ENCODE measurements around the gene PACRGL.

Gene PACRGL

DNA sequence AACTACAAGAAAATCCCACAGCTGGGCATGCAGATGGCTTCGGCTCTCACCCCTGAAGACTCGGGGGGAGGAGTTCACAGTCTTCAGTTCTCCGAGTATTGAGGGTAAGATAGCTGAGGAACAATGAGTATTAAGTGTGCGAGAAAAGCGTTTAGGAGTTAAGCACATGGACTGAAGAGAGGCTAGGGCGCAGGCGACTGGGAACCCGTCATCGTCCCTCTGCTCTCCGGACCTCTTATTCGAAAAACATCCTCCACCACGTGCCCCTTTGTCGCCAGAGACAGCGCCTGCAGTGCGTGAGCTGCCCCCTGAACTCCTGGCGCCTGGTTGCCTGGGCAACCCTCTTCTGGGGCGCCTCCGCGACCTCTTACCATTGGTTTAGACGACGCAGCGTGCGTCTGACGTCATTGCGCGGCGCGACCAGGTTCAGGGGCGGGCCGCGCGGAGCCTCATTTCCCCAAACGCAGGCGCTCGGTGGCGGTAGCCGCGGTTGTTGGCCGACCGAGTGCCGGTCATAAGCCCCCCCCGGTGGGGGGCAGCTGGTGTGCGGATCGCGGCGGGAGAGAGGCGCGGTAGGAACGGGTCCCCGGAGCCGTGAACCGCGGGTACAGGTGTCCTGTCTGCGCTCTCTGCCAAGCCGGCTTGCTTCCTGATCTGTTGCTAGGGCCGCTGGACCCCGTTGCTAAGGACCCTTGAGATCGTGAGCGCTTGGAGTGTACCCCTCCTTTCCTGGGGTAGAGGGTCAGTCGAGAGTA is at the start of gene PACRGL:
Gene PACRGL, plus strand, starts transcription at position 452 of the 755 bp plus-strand sequence. CDS start 4,024 bp downstream, outside the sequence.
- DNase-seq, result peak; percentile 86 to 91

DNA sequence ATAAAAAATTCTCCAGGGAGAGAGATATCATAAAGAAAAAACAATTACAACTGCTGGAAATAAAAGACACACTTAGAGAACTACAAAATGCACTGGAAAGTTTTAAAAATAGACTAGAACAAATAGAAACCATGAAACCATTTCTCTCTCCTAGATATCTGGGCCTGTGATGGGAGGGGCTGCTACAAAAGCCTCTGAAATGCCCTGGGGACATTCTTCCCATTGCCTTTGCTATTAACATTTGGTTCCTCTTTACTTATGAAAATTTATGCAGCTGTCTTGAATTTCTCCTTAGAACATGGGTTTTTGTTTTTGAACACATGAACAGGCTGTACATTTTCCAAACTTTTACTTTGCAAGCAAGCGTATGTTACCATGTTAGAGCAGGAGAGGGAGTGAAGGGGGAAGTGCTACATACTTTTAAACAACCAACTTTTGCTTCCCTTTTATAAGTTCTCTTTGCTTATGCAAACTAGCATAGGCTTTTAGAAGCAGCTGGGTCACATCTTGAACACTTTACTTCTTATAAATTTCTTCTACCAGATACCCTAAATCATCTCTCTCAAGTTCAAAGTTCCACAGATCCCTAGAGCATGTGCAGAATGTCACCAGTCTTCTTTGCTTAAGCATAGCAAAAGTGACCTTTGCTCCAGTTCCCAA is 47.9 kb upstream of the PACRGL start:
- no peak for DNase-seq

DNA sequence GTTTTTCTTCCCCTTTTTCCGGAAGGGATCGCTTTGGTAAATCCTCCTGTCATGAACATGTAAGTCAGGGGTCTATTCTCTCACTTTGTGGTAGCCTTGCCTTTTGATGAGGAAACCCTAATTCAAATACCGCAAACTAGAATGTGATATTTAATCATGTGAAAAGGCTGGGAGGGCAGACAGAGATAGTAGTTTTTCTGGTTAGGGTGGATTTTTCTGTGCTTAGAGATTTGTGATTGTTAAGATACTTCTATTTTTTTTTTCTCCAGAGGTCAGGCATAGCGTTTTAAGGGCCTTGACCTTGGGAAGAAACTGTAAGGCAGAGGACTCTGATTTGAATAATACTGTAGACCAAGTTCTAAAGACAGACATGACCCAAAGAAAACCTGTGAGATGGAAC is 41.8 kb upstream of the PACRGL start:
- DNase-seq, result no peak

DNA sequence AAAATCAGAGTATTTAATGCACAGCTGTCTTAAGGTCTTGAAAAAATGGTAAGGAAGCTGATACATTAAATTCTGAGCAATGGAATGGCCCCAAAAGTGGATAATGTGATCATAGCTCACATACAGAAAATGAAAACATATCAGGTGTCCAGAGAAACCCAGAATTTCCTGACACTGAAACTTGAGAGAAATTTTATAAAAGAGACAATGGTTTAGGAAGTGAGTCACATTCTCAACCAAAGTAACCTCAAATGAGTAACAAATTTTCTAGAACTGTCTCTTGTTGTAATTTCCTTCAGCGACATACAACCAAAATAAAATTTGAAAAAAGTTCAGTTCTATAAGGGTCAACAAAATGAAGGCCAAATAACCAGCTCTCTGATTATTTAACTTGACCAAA is 37.4 kb upstream of the PACRGL start:
- DNase-seq, result no peak

DNA sequence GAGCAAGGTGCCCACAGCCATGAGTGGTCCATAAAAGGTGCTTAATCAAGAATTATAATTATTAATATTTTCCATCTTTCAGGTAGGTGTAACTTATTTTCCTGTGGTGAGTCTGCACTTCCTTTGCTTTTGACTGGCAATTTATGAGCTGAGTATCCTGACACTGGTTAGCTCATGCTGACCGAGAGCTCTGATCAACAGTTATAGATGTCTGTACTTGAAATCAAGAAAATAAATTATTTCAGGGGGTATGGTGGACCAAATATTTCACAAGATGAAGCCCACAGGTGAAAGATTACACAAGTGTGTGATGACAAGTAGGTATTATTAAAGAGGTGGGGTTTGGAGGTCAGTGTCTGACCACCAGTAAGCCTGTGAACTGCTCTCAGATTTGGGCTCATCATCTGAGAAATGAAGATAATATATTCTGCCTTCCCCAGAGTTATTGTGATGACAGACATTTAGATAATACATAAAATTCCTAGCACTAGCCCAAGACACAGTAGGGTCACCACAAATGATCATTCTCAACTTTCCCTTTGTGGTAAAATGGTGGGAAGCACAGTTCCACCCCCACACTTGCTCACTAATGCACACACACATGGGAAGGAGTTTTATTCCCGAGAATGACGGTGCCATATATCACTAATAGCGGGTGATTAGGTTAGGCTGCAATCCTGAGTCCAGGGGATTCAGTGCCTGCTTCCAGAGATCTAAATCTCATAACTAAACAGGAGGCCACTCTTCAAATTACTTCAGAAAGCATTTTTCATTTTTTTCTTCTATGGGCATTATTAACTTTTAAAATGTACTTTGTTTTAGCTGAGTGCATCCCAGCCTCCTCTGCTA is 34.0 kb upstream of the PACRGL start:
- DNase-seq, result no peak

DNA sequence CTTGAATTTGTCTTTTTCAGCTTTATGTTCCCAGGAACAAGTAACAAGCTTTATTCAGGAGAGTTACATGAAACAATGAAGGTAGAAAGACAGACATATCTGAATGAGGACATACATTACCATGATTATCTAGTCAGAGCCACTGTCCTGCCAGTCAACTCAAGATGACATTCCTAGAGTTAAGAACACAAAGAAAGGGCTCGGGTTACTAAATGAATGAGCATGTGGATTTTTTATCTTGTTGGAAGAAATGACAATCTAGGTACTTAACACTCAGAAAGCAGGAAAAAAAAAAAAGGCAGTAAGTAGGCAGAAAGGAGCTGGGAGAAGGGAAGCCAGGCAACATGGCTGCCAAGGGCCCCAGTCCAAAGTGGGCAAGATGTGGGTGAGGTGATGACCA is 28.0 kb upstream of the PACRGL start:
- DNase-seq, result no peak

DNA sequence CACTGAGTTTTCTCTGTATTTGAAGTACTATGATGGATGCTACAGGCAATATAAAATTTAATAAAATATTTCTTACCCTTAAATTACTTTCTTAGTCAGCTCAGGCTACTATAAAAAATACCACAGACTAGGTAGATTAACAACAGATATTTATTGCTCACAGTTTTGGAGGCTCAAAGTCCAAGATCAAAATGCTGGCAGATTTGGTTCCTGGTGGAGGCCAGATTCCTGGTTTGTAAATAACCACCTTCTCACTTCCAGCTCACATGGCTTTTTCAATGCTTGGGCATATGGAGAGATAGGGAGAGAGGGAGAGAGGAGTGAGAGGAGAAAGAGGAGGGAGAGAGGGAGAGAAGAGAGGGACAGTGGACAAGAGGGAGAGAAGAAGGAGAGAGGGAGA is 24.5 kb upstream of the PACRGL start:
- DNase-seq, result no peak

DNA sequence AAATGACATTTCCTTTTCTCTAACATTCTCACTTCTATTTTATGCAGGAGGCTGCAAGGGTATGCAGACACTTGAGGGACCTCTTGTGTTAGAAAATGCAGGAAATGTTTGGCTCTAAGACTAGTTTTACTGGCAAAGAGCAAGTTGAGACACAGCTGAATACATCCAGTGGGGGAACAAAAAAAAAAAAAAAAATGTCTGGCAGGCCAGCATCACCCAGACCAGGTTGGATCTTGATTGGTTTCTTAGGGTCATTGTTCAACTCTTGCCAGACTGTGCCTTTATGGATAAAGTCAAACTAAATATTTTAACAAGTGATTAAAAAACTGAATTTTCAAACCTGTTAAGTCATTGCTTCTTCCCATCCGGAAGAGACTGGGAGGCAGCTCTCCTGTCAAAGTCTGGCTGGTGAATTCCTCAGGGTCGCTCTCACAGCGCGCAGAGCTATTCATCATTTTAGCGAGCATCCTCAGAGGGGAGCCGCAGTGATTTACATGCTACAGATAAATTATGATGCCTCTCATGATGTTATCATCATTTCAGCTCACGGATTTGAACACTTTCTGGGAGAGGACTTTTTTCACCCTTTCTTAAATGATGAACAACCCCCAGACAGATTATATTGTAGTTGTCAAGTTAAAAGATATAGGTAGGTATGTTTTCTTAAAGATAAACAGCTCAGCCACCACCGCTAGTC is 23.6 kb upstream of the PACRGL start:
- DNase-seq, result no peak

DNA sequence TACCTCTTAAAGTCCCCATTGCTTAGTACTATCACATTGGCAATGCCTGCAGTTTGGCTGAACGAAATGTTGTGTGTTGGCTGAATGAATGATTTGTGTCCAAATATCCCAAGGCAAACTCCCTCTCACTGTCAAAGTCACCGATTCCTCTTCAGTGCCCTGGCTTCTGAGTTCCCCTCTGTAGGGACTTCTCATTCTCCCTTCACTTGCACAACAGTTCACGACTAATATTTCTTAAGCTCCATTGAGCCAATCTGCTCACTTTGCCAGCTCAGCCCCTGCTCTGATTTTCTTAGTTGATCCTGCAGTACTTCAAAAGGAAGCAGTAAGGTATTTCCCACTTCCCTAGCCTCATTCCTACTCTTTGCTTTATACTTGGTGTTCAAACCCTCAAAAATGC is 21.9 kb upstream of the PACRGL start:
- no peak for DNase-seq

DNA sequence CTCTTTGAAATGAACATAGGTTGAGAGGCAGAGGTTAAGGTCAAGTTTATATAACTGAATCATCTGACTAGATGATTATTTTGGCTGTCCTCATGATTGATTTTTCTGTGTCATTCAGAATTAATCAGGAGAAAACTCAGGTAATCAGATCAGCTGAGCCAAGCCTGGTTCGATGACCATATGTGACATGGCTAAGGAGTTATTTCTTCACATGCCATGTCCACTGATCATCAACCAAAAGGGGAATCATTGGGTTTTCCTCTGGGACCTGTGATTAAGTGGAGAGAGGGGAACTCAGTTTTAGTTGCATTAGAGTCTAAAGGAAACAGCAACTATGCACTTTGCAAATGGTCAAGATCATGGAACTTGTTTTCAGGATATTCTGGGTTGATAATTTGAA is 20.3 kb upstream of the PACRGL start:
- no peak for DNase-seq

DNA sequence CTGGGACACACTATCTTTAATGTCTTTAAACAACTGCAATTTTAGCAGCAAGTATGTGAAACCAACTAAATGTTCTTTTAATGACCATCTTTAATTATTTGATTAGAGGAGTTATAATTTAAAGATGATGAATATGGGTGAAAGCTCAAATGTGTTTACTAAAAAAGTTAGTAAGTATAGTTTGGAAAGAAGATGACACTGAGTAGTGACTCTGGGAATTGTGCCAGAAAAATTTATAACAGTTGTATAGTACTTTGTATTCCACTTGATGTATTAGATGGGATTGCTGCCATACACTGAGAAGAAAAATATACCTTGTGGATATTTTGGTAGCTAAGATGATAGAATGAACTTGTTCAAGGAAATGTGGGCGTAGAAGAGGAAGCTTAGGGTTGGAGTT is 19.5 kb upstream of the PACRGL start:
- DNase-seq, result no peak

DNA sequence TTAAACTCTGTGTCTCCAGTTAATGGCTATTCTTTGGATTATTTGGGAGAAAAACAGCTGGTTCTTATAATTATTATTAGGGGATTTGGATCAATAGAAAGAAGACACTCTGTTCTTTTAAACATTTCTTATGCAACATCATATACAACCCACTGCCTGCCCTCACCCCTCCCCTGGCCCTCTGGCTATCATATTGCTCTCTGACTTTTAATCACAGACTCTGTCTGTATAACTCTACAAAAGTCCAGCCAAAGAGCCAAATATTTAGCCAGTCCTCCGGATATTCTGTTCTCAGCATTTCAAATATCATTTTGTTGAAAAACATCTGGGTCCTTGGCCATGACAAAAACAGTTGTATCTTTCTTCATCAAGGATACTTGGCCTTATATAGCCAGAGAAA is 19.0 kb upstream of the PACRGL start:
- DNase-seq, result no peak

DNA sequence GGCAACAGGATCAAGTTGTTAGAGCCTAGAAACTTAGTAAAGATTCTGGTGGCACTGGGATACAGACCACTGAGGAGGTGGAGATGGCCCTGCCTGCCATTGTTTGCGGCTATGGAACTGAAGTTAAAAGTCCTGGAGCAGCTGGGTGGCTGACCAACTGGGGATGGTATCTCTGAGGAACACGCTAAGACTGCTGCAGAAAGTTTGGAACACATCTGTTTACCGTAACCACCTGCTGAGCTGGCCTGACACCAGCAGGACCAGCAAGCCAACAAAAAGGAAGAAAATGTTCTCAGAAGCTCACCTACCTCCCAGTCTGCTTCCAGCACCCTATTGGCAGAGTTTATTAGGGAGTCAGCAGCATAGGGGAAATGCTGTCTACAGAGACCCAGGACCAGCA is 17.4 kb upstream of the PACRGL start:
- no peak for DNase-seq

DNA sequence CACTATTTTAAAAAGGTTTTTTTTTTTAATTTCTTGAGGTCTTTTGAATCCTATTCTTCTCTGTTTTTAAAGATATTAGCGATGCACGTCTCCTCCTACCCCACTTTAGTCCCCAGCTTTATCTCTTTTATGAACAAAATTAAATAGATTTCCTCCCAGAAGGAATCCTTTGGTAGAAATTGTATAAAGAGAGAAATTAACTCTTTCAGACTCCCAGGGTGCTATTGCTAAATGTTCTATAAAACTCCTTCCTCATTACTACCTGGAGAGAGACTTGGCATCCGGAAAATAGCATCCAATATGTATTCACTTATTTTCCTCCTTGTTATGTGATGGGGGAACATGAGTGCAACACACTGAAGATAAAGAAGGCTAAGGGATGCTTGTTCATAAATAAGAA is 16.5 kb upstream of the PACRGL start:
- no peak for DNase-seq

DNA sequence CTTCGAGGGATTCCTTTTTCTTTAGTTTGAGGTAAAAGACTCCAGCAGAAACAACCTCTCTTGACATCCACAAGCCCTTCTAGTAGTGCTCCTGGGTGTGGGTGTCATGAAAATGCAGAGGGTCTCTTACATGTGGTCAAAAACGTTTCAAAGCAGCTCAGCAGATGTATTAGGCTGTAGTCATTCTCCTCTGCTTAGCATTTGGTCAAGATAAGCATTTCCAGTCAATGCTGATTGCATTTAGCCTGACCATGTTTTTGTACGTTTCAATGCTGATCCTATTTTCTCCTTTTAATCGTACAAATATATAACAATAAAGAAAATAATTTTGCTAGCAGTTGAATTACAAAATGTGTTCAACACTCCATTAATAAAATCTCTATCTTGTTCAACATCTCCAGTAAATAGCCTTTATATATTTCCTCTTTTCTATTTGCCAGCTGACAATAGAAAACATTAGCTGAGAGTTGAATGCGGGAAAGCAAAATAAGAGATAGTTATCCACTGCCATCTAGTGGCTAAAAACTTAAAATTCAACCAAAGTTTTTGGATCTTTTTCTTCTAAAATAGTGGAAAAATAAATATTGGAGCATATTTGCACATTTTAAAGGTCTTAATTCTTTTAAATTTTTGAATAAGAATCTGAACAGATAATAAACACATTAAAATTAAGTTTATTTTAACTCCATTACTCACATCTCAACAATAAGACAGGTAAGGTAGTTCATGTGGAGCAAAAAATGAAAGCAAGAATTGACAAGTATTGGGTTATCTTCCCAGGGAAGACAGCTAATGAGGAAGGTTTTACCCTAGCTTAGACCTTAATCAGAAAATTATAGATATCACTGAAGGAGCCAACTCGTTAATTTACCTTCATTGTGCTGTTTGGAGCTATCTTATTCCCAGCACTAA is 15.2 kb upstream of the PACRGL start:
- peak in 1 of 2 donors; percentile 61 for DNase-seq

DNA sequence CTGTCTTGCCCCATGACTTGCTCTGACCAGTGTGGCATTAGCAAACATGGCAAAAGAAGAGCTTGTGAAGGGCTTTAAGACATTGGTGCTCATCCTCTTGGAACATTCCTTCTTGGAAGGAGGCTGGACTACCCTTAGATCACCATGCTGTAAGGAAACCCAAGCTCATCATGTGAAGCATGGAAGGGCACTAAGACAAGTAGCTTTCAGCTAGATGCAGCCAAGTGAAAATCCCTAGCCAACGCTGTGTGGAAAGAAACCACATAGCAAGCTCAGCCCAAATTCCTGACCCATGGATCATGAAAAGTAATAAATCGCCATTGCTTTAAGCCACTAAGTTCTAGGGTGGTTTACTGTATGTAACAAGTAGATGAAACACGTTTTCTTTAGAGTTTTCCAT is 12.4 kb upstream of the PACRGL start:
- DNase-seq, result no peak

DNA sequence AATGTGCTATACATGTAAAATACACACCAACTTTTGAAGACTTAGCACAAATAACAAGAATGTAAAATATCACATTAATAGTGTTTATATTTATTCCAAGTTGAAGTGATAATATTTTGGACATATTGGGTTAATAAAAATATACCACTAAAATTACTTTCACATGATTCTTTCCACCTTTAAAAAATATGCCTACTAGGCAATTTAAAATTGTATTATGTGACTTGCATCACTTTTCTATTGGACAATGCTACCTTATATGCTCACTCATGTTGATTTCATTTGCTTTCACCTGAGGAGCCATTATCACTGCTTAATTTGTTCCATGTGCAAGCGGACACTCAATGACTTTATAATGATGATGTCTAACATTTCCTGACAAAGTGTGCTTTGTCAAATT is 3.4 kb upstream of the PACRGL start:
- no peak for DNase-seq

DNA sequence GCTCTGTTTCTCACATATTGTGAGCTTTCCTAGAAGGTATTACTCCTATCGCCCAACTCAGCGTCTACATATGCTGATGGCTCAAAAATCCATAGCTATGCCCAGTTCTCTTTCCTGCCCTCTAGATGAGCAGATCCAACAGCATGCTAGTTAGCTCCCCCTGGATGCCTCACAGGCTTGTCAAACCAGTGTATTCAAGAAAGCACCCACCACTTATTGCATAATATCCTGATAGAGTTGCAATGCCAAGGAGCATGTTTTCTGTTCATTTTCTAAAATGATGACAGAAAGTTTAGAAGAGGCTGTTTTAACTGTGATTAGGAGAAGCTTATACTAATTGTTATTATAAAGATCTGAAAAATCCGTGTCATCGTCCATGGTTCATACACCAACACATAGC is 1.9 kb upstream of the PACRGL start:
- DNase-seq, result no peak

DNA sequence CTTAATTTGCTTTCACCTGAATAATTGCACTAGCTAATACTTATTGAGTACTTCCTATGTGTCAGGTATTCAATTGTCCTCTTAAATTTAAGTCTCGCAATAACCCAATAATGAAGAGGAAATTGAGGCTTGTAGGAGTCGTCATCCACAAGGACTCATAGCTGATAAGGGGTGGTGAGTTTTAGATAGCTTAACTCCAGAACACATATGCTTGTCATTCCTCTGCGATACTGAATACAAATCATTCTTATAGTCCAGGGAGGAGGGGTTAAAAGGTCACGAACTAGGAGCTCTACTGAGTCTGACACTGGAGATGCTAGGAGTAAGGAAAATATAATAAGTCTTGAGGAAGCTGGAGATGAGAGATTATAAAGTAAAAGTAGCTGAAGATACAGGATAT is 1.4 kb upstream of the PACRGL start:
- no peak for DNase-seq

DNA sequence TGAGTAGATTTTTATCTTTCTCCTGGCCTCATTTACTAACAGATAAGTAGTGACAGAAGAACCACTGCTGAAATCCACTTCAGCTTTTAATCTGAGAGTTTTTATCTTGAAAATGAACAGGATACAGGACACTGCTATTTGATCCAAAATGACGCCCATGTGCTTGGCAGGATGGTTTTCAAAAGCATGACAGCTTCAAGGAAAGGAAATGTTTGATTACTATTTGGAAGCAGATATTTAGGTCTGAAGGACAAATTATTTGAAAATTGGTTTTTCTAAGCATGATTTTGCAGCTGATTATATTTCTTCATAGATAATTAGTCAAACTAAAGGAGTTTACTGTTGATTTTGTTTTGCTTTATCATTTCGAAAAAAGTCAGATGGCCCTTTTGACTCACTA is 11.1 kb downstream of the PACRGL start:
- DNase-seq, result no peak

DNA sequence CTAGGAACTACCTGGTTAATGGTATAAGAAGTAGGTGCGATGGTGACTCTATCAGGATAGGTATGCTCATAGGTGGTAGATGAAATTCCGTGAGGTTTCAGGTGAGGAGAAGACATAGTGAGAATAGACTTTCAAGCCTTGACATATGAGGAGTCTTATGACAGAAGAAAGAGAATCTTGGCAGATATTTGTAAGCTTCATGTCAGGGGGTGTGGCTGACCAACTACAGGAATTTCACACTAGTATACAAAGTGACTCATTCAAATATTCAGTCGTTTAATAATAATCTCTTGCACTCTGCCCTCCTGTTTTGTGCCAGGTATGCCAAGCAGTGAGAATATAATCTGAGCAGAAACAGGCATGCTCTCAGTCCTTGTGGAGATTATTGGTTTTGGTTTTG is 22.8 kb downstream of the PACRGL start:
- no peak for DNase-seq

DNA sequence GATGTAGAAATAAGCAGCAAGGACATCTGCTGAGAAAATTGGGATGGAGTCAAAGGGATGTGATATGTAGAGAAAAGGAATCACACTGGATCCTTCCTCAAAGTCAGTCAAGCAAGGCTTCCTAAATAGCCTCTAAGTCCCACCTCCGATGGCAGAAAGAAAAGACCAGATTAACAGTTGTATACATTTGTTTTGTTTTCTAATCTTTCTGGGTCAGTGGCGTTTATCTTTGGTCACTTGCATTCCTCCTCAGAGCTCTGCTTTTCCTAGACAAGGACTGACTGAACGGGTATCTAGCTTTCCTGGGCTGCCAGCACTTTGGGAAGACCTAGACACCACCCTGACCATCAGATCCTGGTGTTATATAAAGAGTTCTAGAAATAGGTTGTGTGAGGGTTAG is 23.2 kb downstream of the PACRGL start:
- no peak for DNase-seq

All from hippocampal formation (tissue), 2 donors.